NCI-H2171 treated with DMSO at 0.1 percent for 48 hours (cell line): ENCODE results near the gene HNF1B.
"Not testable (repeated sequence)": the region's sequence is repeated elsewhere in the genome, so short reads cannot be mapped to it uniquely, and the experiment has no call there.

Source experiments
- DNase-seq: peaks from one replicate; lab custom pipeline; 2025; lab: John Stamatoyannopoulos, UW

Gene HNF1B

DNA sequence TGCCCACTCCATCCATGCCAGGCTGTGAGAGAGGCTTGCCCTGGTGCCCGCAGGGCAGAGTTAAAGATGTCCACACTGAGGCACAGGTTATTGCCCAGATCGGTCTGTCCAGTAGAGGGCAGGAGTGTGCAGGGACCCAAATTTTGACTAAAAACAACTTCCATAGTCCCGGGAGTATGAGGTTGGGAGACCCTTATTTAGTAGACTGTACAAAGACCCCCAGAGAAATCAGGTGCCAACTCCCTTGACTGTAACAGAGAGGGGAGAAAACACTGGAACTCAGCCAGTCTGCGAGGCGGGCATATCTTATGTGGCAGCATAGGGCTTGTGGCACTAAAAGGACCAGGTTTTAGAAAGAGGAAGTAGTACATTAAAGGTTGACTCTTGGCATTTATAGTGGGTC lies 43.4 kb downstream of the HNF1B start:
- DNase-seq: no peak

- DNase-seq: no peak
These were observed 44.0 kb downstream of the HNF1B start for GRCh38 chr17:37700881-37701280.

DNA sequence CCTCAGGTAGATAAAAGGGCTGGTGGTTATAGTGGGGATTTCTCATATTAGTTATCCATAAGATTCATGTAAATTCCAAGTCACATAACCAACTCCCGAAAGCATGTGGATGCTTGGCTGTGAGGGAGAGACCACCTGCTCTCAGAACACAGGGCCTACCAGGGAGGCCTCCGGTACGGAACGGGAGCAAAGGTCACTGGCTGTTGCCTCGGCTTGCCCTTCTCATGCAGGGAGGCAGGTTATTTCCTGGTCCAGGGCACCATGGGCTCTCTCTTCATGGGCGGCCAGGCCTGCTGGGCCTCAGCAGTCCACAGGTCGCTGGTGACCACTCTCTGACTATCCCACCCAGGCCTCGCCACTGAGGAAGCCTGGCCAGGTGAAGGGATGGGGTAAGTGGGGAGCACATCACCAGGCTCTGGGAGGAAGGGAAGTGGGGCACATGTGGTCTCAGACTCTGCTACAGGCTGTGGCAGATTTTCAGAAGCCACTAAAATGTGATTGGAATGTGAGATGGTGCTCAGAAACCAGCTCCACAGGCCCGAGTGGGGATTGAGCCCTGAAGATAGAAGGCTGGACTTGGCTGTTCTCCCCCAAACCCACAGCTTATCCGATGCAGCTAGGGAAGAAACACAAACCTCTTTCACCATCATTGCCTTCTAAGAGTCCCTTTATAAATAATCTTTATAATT lies 45.4 kb downstream of the HNF1B start:
- DNase-seq: no peak

DNA sequence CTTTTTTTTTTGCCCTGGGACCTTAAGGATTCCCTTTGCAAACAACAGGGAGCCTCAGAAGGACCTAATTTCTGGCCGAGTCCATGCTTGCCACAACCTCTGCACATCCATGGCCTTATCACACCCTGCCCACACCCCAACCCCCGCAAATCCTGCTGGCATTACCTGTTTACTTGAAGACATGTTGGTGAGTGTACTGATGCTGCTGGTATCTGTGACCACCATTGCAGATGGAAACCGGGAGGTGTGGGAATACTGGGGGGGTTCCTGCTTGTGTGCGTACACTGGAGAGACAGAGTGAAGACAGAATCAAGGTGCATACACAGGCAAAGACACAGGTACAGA lies 46.0 kb downstream of the HNF1B start:
- no peak for DNase-seq

DNA sequence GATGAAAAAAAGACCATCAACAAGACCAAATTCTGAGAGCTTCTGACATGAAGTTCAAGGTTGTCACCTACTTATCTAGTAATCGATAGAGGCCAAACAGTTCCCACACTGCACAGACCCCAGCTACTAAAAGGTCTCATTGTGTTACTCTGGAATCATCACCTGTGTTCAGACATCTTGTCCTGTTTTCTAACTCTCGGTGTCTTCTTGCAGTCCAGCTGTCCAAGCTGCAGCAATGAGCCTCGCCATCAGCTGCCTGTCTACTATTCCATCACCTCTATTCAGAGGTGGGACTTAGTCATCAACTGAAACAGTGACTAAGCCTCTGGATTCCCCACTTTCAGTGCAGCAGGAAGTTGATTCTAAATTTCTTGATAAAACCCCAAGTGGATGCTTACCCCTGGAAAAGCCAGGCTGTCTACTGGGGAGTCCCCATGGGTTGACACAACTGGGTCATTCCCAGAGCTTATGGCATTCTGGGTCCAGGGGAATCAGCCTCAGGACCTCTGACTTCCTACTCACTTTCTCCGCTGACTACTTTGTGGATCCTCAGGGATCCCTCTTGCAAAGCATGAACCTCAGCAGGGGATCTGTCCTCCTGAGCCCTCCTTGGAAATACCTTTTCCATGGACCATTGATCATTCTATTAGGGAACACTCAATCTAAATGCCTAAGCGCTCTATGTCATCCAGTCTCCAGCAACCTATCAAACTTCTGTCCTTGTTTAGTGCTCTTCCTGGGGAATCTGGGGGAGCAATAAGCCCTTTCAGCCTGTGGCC lies 46.5 kb downstream of the HNF1B start:
- no peak for DNase-seq

DNA sequence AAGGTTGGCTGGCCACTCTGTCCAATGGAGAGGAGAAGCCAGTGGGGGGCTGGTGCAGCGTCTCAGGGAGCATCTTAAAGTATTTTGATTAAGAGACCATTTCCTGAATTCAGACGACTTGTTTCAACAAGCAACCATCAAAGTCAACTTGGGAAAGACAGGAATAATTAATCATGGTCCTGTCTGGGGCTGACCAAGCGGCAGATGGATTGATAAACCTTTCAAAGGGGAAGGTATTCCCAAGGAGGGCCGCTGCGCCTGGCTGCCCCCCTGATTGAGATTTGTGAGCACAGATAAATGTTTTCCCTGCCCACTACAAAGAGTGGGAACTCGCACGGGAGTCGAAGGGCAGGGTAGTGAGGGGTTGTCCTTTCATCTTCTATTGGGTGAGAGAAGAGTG lies 47.5 kb downstream of the HNF1B start:
- DNase-seq: no peak

DNA sequence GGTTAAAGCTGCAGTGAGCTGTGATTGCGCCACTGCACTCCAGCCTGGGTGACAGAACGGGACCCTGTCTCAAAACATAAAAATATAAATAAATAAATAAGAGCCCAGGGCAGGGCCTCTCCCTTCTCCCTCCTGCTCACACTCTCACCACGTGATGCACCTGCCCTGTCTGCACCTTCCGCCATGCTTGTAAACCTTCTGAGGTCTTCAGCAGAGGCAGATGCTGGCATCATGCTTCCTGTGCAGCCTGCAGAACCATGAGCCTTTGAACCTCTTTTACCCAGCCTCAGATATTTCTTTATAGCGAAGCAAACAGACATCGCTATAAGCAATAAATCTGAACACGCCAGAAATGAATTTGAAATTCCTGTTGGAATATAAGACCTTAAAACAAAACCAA lies 48.5 kb downstream of the HNF1B start:
- DNase-seq: no peak

GRCh38 chr17:37695726-37696125 lies 49.1 kb downstream of the HNF1B start:
- no peak for DNase-seq

DNA sequence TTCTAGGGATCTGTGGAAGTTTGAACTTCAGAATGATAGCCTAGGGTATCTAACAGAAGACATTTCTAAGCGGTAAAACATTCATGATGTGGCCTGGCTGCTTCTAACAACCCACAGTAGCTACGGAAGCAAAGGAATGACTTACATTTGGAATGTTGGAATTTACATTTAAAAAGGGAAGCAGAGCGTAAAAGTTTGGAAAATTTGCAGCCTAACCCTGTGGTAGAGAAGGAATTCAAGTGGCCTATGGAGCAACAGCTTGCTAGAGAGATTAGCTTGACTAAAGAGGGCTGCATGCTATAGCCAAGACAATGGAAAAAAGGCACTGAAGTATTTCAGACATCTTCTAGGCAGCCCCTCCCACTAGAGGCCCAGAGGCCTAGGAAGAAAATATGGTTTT lies 50.1 kb downstream of the HNF1B start:
- no peak for DNase-seq

DNA sequence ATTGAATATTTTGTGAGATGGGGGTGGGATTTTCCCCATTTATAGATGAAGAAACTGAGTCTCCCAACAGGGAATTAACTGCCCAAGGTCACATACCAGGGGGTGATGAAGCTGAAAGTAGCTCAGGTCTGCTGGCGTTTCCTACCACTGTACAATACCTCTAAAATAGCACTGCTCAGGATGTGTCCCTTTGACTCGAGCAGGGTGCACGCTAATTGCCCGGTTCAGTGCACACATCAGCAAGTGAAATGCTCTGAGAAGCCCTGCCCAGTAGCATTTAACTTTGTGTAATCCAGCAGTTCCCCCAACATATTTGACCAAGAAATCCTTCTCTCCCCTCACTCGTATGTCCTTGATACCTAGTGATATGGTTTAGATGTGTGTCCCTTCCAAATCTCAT lies 51.5 kb downstream of the HNF1B start:
- DNase-seq: no peak

DNA sequence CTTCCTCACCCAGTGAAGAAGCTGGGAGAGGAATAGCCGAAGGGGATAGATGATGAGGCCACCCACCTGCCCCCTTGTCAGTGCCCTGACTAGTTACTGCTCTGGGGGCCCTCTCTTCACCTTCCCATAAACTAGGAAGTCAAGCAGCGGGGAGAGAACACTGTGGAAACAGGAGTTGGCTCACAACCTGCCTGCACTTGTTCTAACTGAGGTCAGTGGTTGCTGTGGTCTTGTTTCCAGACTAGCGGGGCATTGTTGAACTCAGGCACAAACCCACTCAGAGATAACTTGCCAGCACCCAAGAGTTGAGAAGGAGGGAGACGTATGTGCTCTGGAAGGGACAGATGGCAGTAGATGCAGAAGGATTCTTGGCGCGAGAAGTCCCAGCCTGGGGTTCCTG lies 53.1 kb downstream of the HNF1B start:
- DNase-seq: no peak

DNA sequence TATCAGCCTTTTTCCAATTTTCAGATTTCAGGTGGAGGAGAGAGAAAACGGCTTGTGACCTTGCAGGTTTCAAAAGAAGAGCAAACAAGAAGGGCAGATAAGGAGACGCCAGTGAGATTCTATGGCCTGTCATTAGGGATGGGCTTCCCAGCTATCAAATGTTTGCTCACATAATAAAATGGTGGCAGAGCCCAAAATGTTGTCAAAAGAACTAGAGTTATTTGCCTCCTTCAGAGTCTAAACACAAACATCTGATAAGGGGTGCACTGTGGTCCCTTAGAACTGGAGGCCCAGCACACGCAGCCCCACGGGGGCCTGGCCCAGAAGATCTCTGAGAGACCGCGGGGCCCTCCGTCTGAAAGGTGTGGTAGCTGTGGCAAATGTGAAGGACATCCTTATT lies 55.5 kb downstream of the HNF1B start:
- no peak for DNase-seq

- DNase-seq: no peak
These were observed 61.3 kb downstream of the HNF1B start for GRCh38 chr17:37683454-37683984.

DNA sequence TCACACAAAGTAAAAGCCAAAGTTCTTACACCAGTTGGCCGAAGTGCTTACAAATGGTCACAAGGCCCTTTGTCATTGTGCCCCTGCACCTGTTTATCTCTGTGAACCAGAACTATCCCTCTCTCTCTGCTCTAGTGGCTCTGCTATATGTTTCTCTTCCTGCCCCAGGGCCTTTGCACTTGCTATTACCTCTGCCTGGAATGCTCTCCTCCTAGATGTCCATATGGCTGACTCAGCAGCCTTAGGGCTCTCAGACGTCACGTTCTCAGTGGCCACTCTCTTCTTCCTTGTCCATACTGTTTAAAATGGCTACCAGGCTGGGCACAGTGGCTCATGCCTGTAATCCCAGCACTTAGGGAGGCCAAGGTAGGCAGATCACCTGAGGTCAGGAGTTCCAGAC lies 62.9 kb downstream of the HNF1B start:
- DNase-seq: no peak

DNA sequence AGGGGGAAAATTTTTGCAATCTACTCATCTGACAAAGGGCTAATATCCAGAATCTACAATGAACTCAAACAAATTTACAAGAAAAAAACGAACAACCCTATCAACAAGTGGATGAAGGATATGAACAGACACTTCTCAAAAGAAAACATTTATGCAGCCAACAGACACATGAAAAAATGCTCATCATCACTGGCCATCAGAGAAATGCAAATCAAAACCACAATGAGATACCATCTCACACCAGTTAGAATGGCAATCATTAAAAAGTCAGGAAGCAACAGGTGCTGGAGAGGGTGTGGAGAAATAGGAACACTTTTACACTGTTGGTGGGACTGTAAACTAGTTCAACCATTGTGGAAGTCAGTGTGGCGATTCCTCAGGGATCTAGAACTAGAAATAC lies 64.9 kb downstream of the HNF1B start:
- not testable (repeated sequence) for DNase-seq

DNA sequence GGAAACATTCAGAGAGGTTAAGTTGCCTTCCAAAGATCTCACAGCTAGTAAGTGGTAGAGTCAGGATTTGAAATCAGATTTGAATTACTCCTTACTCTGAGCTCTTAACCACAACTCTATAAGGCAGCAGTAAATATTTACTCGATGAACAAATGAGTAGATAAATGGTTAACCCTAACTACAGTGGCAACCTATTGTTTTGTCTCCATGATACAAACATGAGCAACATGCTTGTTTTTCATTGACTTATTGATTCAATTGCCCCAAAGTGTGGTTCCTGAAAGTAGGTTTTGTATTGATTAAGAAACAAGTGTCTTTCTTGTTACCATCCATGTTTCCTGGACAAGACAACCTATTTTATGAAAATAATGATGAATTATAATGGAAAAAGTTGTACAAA lies 66.8 kb downstream of the HNF1B start:
- DNase-seq: no peak

- DNase-seq: no peak
These were observed 67.8 kb downstream of the HNF1B start for GRCh38 chr17:37677021-37677420.

DNA sequence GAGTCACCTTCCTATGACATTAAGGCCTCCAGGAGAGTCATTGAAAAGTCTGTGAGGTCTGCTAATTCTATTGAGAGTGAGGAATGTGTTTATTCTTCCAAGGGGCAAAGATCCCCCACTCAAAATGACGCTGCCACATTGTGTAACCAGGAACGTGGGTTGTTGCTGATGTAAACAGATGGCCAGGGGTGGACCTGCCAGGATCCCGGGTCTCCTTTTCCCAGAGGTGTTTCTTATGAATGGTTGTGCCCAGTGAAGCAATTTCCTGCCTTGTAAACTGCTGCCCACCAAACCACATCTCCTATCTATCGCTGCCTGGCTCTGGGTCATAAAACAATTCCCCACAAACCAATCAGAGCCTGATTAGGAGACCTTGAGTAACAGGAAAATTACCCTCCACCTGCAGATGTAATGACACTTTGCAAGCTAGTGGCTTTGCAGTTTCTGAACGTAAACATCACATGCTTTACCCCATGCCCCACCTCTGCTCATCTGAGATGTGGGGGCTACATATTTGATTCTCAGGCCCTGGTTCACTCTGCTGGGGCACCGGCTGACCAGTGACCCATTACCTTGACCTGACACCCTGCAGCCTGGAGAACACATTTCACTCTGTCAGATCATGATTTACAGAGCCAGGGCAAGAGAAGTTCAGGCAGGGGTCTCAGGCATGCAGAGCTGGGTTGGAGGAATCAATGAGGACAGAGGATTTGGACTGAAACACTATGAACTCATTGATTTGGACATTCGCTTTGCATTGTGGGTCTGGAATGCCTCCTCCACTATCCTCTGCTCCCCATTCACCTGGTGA lies 68.5 kb downstream of the HNF1B start:
- no peak for DNase-seq

GRCh38 chr17:37674511-37674910 lies 70.3 kb downstream of the HNF1B start:
- DNase-seq: no peak

DNA sequence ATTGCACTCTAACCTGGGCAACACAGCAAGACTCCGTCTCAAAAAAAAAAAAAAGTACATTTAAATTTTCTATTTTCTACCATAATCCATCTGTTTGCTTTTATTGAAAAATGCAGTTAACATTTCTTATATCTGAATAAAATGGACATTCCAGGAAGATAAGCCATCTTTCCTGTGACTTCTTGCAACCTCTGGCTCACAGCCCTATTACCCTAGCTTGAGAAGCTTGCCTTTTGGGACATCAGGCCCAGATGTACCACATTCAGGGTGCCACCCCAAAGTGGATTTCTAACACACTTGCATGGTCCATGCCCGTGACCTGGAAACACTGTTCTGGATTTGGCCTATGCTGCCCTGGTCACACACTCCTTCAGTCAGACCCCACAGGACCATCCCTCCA lies 71.5 kb downstream of the HNF1B start:
- DNase-seq: no peak

DNA sequence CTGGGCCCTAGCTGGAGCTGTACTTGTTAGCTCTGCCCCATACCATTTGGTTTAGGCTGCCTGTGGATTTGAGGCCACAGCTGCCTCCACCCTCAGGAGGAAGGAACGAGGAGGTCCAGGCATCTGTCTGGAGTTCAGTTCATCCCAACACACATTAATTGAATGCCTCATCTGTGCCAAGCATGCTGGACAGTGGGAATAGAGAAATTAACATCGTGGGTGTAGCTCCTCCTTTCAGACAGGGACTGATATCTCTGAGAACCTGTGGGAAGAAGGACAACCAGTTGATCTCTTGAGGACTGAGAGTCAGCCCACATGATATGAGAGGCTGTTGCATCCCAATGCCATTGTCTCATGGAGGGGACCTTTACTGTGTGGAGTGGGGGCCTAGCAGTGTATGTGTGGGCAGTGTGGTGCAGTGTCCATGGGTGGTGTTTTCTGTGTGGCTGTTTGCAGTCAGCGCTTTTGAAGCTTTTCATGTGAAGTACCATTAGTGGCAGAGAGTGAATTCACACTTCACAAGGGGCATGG lies 72.2 kb downstream of the HNF1B start:
- DNase-seq: no peak

DNA sequence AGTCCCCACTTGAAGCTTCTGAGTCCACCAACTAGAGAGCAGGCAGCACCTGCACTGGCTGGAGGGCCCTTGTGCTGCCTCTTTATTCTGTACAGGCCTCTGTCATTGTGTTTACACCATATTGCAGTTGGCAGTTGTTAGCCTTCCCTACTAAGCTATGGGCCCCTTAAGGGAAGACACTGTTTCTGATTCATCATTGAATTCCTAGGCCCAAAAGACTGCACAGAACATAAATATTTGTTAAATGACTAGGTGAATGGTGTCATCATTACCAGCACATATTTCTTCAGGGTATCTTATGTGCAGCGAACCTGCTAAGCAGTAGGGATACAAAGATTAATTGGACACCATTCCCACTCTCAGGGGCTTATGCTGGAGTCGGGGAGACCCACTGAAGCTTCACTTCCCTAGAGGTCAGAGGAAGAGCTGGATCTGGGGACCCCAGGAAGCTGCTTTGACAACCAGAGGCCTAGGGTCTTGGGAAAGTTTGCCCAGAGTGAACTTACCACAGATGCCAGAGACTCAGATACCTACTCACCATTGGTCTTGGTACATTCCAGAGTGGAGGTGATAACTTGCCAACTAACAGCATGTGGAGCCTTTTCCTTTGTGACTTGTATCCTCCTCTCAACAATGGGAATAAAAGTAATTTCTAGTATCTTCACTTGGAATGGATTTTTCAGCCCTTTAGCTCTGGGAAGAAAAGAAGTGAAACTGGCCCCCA lies 72.9 kb downstream of the HNF1B start:
- no peak for DNase-seq
